Rectal smooth muscle tissue (tissue), 1 donor: ENCODE measurements around the gene GID8.

Source experiments
- H3K27ac ChIP-seq: one replicate; pipeline ENCODE4 v1.7.0; 2013; ENCODE audit warnings: low read depth, low read length, inconsistent platforms
- H3K27me3 ChIP-seq: one replicate; pipeline ENCODE4 v1.7.0; 2013; ENCODE audit warnings: low read length; ENCODE audit not compliant: control insufficient read depth, insufficient read depth
- H3K36me3 ChIP-seq: one replicate; pipeline ENCODE4 v1.7.0; 2013; ENCODE audit warnings: low read length; ENCODE audit not compliant: control insufficient read depth, insufficient read depth
- H3K4me1 ChIP-seq: one replicate; pipeline ENCODE4 v1.7.0; 2013; ENCODE audit warnings: low read length; ENCODE audit not compliant: control insufficient read depth, insufficient read depth
- H3K4me3 ChIP-seq: one replicate; pipeline ENCODE4 v1.7.0; 2013; ENCODE audit warnings: low read length
- H3K9ac ChIP-seq: one replicate; pipeline ENCODE4 v1.7.0; 2013; ENCODE audit warnings: low read length

GID8 gene

DNA sequence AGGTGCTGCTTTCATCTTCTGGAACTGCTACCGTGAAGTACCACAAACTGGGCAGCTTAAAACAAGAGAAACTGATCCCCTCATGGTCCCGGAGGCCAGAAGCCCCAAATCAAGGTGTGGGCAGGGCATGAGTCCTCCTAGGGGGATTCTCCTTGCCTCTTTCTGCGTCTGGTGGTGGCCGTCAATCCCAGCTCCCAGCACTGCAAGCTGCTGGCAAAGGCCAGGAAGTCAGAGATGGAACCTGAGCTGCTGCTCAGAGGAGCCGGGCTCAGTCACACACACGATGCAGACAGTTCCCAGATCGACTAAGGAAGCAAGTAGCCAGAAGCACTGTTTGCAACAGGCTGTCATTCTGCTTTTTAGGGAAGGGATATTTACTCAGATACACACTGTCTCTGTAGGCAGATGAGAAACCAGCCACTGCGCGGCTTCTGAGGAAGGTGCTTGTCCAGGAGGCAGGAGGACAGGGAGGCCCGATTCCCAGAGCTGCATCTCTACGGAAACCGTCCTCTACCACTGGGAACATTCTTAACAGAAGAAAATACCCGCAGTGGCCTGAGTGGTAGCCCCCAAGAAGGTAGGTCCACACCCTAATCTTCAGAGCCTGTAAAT, 53.4 kb downstream of the GID8 start:
- peaks cover 5% of the 10 kb centered on the region for H3K27me3 ChIP-seq
- H3K36me3 ChIP-seq: no peaks in the 10 kb centered on the region
- no peak overlapping the region for H3K27ac ChIP-seq
- no peak overlapping the region for H3K9ac ChIP-seq
- no peak overlapping the region for H3K4me3 ChIP-seq
- H3K4me1 ChIP-seq: no peaks in the 10 kb centered on the region

DNA sequence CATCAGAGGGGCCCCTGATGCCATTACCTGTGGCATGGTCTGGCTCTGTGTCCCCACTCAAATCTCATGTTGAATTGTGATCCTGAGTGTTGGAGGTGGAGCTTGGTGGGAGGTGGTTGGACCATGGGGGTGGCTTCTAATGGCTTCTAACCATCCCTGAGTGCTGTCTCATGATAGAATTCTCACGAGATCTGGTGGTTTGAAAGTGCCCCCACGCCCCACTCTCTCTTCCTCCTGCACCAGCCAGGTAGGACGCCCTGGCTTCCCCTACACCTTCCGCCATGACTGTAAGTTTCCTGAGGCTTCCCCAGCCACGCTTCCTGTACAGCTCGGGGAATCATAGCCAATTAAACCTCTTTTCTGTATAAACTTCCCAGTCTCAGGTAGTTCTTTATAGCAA, 53.9 kb downstream of the GID8 start:
- no peak overlapping the region for H3K27ac ChIP-seq
- no peak overlapping the region for H3K9ac ChIP-seq
- H3K36me3 ChIP-seq: no peaks in the 10 kb centered on the region
- H3K4me1 ChIP-seq: no peaks in the 10 kb centered on the region
- no peak overlapping the region for H3K4me3 ChIP-seq
- H3K27me3 ChIP-seq: peaks cover 5% of the 10 kb centered on the region

DNA sequence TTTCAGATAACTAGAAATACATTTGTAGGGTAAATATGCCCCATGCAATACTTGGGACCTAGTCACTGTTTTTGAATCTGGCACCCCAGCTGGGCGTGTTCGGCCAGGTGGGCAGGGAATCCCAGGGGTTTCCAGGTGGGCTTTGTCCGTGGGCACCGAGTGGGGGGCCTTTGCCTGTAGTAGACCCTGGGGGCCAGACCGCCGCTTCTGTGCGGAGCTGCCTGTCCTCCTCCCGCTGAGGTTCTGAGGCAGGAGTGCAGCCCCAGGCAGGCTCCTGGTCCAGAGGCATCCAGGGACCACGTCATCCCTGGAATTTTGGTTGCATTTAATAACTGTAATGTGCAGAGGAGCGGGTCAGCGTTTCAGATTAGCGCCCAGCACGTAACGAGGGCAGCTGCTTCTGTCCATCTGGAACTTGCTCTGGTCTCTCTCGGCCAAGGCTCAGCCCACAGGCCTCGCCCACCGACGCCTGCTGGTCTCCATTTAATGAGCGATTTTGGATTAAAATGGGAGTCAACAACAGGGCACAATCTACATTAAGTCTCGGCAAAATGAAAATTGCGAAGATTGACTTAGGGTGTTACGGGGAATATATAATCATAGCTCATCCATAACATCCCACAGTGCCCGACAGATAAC, 56.0 kb downstream of the GID8 start:
- Histone ChIP-seq H3K36me3 (no peaks in the 10 kb centered on the region), H3K9ac (no peak overlapping the region), H3K27ac (no peak overlapping the region), H3K4me1 (no peaks in the 10 kb centered on the region), H3K27me3 (peaks cover 11% of the 10 kb centered on the region), H3K4me3 (no peak overlapping the region)

DNA sequence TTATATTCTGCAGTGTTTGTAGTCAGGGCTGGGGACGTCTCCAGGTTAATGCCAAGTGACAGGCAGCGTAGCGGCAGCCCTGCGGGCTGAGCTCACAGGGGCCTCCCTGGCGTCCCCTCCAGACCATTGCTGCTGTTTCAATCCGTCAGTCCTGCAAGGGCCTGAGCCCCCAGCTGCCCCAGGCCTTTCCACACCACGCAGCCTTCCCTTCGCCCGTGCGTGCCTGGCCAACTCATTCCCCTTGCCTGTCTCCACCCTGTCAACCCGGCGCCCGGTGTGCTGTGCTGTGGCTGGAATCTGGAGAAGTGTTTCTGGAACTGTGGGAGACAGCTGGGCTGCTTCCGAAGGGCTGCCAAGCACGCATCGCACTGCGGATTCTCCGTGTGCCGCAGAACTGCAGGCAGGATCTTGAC, 56.9 kb downstream of the GID8 start:
- no peak overlapping the region for H3K27ac ChIP-seq
- no peak overlapping the region for H3K9ac ChIP-seq
- no peaks in the 10 kb centered on the region for H3K36me3 ChIP-seq
- H3K4me3 ChIP-seq: no peak overlapping the region
- H3K27me3 ChIP-seq: peaks cover 15% of the 10 kb centered on the region
- no peaks in the 10 kb centered on the region for H3K4me1 ChIP-seq

GRCh38 chr20:62995481-62995880, 57.5 kb downstream of the GID8 start:
- Histone ChIP-seq H3K9ac (no peak overlapping the region), H3K36me3 (no peaks in the 10 kb centered on the region), H3K4me3 (no peak overlapping the region), H3K27ac (no peak overlapping the region), H3K4me1 (no peaks in the 10 kb centered on the region), H3K27me3 (peaks cover 15% of the 10 kb centered on the region)

GRCh38 chr20:62995898-62996595, 58.1 kb downstream of the GID8 start:
- Histone ChIP-seq H3K4me1 (no peaks in the 10 kb centered on the region), H3K27me3 (peaks cover 15% of the 10 kb centered on the region), H3K27ac (no peak overlapping the region), H3K9ac (no peak overlapping the region), H3K4me3 (no peak overlapping the region), H3K36me3 (no peaks in the 10 kb centered on the region)

DNA sequence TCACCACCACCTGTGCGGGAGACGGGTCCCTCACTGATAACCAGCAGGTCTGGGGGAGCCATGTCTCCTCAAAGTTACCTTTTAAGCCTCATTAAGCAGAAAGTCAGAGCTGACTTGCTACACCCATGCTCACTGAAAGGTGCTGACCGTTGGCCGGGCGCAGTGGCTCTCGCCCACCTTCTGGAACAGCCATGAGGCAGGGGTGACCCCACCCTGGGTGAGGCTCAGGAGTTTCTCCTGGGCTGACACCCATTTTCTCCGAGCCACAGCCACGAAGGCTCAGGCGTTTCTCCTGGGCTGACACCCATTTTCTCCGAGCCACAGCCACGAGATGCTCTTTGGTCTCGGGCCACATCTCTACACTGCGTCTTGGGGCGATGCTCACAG, 58.6 kb downstream of the GID8 start:
- peaks cover 15% of the 10 kb centered on the region for H3K27me3 ChIP-seq

GRCh38 chr20:62997417-62998035, 59.6 kb downstream of the GID8 start:
- no peaks in the 10 kb centered on the region for H3K4me1 ChIP-seq

More for the DNA sequence above, 58.6 kb downstream of the GID8 start:
- Histone ChIP-seq H3K27ac (no peak overlapping the region), H3K36me3 (no peaks in the 10 kb centered on the region), H3K9ac (no peak overlapping the region), H3K4me1 (no peaks in the 10 kb centered on the region), H3K4me3 (no peak overlapping the region)

More at GRCh38 chr20:62997417-62998035, 59.6 kb downstream of the GID8 start:
- no peak overlapping the region for H3K9ac ChIP-seq
- H3K27me3 ChIP-seq: peaks cover 13% of the 10 kb centered on the region
- H3K36me3 ChIP-seq: no peaks in the 10 kb centered on the region
- no peak overlapping the region for H3K4me3 ChIP-seq
- no peak overlapping the region for H3K27ac ChIP-seq
